ENCODE data around the gene DTNBP1. TPM values are rescaled to one million over a fixed set of nuclear protein-coding genes. Genes with fewer than 3 reads are reported as not detected.

Gene DTNBP1
- total RNA-seq, 2 donors from 2014 or later = 6.3 to 25.0 TPM

GRCh38 chr6:15513801-15514711 is 148.8 kb downstream of the DTNBP1 start:
- no peaks in the 10 kb centered on the region for H3K27me3 ChIP-seq
- peak overlapping the region in 1 of 2 donors; percentile 87 for H3K27ac ChIP-seq
- TF ChIP-seq CTCF (IDR thresholded peaks at IDR 0.05) = no peak
- no peaks in the 10 kb centered on the region for H3K9me3 ChIP-seq
- peaks cover 0 to 22% of the 10 kb centered on the region in 2 donors for H3K4me1 ChIP-seq
- peaks cover 45% of the 10 kb centered on the region for H3K36me3 ChIP-seq
- no peak overlapping the region for H3K4me3 ChIP-seq
- no peak for DNase-seq (ENCODE audit: low spot score)

DNA sequence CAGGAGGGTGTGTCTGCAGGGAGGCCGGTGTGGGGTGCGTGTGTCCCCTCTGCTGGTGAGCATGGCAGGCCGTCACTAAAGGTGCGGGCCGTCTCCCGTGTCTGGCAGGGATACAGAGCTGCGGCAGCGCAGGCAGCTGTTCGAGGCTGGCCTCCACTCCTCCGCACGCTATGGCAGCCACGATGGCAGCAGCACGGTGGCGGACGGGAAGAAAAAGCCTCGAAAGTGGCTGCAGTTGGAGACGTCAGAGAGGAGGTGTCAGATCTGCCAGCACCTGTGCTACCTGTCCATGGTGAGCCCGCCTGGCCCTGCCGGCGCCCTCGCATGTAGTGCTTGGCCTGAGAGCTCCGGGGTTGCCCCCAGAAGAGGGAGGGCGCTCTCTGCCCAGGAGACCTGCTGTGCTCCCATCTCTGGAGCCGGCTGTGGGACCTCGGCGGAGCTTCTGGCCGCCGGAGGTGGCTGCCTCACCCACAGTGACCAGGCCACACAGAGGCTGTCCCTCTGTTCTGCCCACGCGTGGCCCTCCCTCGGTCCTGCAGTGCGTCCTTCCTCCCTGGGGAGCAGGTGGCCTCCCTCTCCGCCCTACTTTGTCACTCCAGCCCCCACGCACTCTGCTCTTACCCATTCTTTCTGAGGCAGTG is 149.6 kb downstream of the DTNBP1 start:
- no peak for DNase-seq (ENCODE audit: low spot score)
- no peak for TF ChIP-seq CTCF (IDR thresholded peaks at IDR 0.05)
- Histone ChIP-seq H3K4me3 (no peak overlapping the region), H3K4me1 (peaks cover 0 to 22% of the 10 kb centered on the region in 2 donors), H3K9me3 (no peaks in the 10 kb centered on the region), H3K27me3 (no peaks in the 10 kb centered on the region), H3K27ac (peak overlapping the region; percentile 70 to 87), H3K36me3 (peaks cover 50% of the 10 kb centered on the region)

DNA sequence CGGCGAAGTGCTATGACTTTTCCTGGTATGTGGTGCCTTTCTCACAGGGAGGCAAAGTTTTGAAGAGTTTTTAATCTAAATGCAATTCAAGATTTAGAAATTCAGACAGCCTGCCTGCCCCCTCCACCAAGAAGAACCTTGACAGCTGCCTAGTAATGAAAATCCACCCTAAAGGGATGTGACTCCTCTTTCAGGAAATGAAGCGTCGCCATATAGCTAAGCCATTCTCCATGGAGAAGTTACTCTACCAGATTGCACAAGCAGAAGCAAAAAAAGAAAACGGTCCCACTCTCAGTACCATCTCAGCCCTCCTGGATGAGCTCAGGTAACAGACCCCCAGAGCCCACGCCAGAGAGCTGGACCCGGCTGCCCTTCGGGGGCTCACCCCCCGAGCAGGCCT is 150.1 kb downstream of the DTNBP1 start:
- peaks cover 0 to 22% of the 10 kb centered on the region in 2 donors for H3K4me1 ChIP-seq
- no peaks in the 10 kb centered on the region for H3K9me3 ChIP-seq
- H3K27me3 ChIP-seq = no peaks in the 10 kb centered on the region
- TF ChIP-seq CTCF (IDR thresholded peaks at IDR 0.05) = no peak
- H3K36me3 ChIP-seq = peaks cover 47% of the 10 kb centered on the region
- no peak for DNase-seq (ENCODE audit: low spot score)
- H3K4me3 ChIP-seq = no peak overlapping the region
- H3K27ac ChIP-seq = peak overlapping the region; percentile 70 to 87

- Histone ChIP-seq H3K4me1 (peaks cover 0 to 22% of the 10 kb centered on the region in 2 donors), H3K4me3 (no peak overlapping the region), H3K27me3 (no peaks in the 10 kb centered on the region), H3K9me3 (no peaks in the 10 kb centered on the region), H3K36me3 (peaks cover 41% of the 10 kb centered on the region), H3K27ac (peak overlapping the region; percentile 70 to 87)
- no peak for DNase-seq (ENCODE audit: low spot score)
- TF ChIP-seq CTCF (IDR thresholded peaks at IDR 0.05) = peak in 1 of 2 donors; percentile 59
These were observed 150.7 kb downstream of the DTNBP1 start for GRCh38 chr6:15512126-15512525.

GRCh38 chr6:15511248-15512125 is 151.3 kb downstream of the DTNBP1 start:
- peak overlapping the region; percentile 70 to 87 for H3K27ac ChIP-seq

More at GRCh38 chr6:15511248-15512125, 151.3 kb downstream of the DTNBP1 start:
- H3K4me3 ChIP-seq = no peak overlapping the region
- H3K9me3 ChIP-seq = no peaks in the 10 kb centered on the region
- TF ChIP-seq CTCF (IDR thresholded peaks at IDR 0.05) = no peak
- H3K4me1 ChIP-seq = peaks cover 0 to 25% of the 10 kb centered on the region in 2 donors
- peak; percentile 71 for DNase-seq (ENCODE audit: low spot score)
- H3K27me3 ChIP-seq = no peaks in the 10 kb centered on the region
- H3K36me3 ChIP-seq = peaks cover 34% of the 10 kb centered on the region
